ENCODE data around the gene ZNF778. TPM values are rescaled to one million over a fixed set of nuclear protein-coding genes. Genes with fewer than 3 reads are reported as not detected.
A peak's percentile ranks its signal among the peaks of the same experiment; 100 is the strongest.

ZNF778 gene
- total and polyA plus RNA-seq, 2 of the 13 experiments (the other 11 are each of a cell fraction or from before 2014, with no cell fraction given), result 3.8 to 7.2 TPM

- TF ChIP-seq ZNF687 (CRISPR knock-in tag; IDR thresholded peaks at IDR 0.05) (peak; percentile 98), MLLT10 (CRISPR knock-in tag; IDR thresholded peaks at IDR 0.05) (no peak), DZIP1 (CRISPR knock-in tag; IDR thresholded peaks at IDR 0.05) (0 out of 2 replicates have a peak, but pooled peaks have one; percentile 9), ZFP36L2 (CRISPR knock-in tag; IDR thresholded peaks at IDR 0.05) (no peak), ZNF549 (CRISPR knock-in tag; IDR thresholded peaks at IDR 0.05) (no peak), NR2C2 (CRISPR knock-in tag; IDR thresholded peaks at IDR 0.05; ENCODE audit: borderline replicate concordance) (peak; percentile 15; the same call in 1 of the 2 replicates), REPIN1 (CRISPR knock-in tag; IDR thresholded peaks at IDR 0.05; ENCODE audit: borderline replicate concordance, low read depth) (peak; percentile 52), RXRB (CRISPR knock-in tag; IDR thresholded peaks at IDR 0.05; ENCODE audit: borderline replicate concordance) (no peak; the same call in 1 of the 2 replicates), ZBTB7B (CRISPR knock-in tag; IDR thresholded peaks at IDR 0.05) (peak; percentile 64; the same call in 1 of the 2 replicates), ZSCAN5A (CRISPR knock-in tag; IDR thresholded peaks at IDR 0.05; ENCODE audit: borderline replicate concordance) (peak; percentile 49; the same call in 1 of the 2 replicates), EED (CRISPR knock-in tag; IDR thresholded peaks at IDR 0.05) (no peak), ZNF576 (CRISPR knock-in tag; IDR thresholded peaks at IDR 0.05) (no peak), SP5 (CRISPR knock-in tag; IDR thresholded peaks at IDR 0.05; ENCODE audit: borderline replicate concordance, low read depth) (peak; percentile 68), ZNF256 (CRISPR knock-in tag; conservative IDR thresholded peaks at IDR 0.05) (no peak)
Observed at GRCh38 chr16:89261691-89262563, 44.4 kb downstream of the ZNF778 start (continued).

Data from HepG2 (cell line).